Neuron (in vitro differentiated cells): ENCODE measurements around the gene EML1.
"Not testable (repeated sequence)": the region's sequence is repeated elsewhere in the genome, so short reads cannot be mapped to it uniquely, and the experiment has no call there.

Source experiments
- H2AFZ ChIP-seq: one replicate; pipeline ENCODE4 v1.6.1; 2013; ENCODE audit warnings: low read depth, mild to moderate bottlenecking, inconsistent platforms, low read length, moderate library complexity
- H3K27me3 ChIP-seq: one replicate; pipeline ENCODE4 v1.6.1; 2013; ENCODE audit warnings: low read length; ENCODE audit not compliant: insufficient read depth
- H3K36me3 ChIP-seq: one replicate; pipeline ENCODE4 v1.6.1; 2013; ENCODE audit warnings: low read length; ENCODE audit not compliant: insufficient read depth
- H3K4me1 ChIP-seq: one replicate; pipeline ENCODE4 v1.6.1; 2013; ENCODE audit warnings: low read length; ENCODE audit not compliant: insufficient read depth
- H3K4me3 ChIP-seq: 2 replicates; pipeline ENCODE4 v1.5.1; 2013; ENCODE audit warnings: mild to moderate bottlenecking, low read length, moderate library complexity
- H3K9me3 ChIP-seq: one replicate; pipeline ENCODE4 v1.6.1; 2013; ENCODE audit warnings: low read length

The EML1 gene

GRCh38 chr14:99759546-99759925 lies 33.7 kb upstream of the EML1 start:
- H3K9me3 ChIP-seq, result no peaks in the 10 kb centered on the region
- peaks cover 27% of the 10 kb centered on the region for H3K4me1 ChIP-seq
- no peak overlapping the region for H3K4me3 ChIP-seq
- no peaks in the 10 kb centered on the region for H3K36me3 ChIP-seq
- H3K27me3 ChIP-seq, result no peaks in the 10 kb centered on the region
- H2AFZ ChIP-seq, result no peak overlapping the region

GRCh38 chr14:99760817-99761216 lies 32.4 kb upstream of the EML1 start:
- no peaks in the 10 kb centered on the region for H3K9me3 ChIP-seq
- H3K27me3 ChIP-seq, result no peaks in the 10 kb centered on the region
- H3K4me3 ChIP-seq, result no peak overlapping the region
- H3K36me3 ChIP-seq, result no peaks in the 10 kb centered on the region
- peaks cover 27% of the 10 kb centered on the region for H3K4me1 ChIP-seq
- no peak overlapping the region for H2AFZ ChIP-seq

- not testable (repeated sequence) for H3K4me3 ChIP-seq, H3K9me3 ChIP-seq, H2AFZ ChIP-seq, H3K27me3 ChIP-seq, H3K36me3 ChIP-seq
- peaks cover 33% of the 10 kb centered on the region for H3K4me1 ChIP-seq
Observed at GRCh38 chr14:99762911-99763310, 30.3 kb upstream of the EML1 start.

- Histone ChIP-seq H3K4me1 (peaks cover 26% of the 10 kb centered on the region), H2AFZ (no peak overlapping the region), H3K27me3 (peaks cover 2% of the 10 kb centered on the region), H3K36me3 (no peaks in the 10 kb centered on the region), H3K9me3 (no peaks in the 10 kb centered on the region), H3K4me3 (no peak overlapping the region)
Observed at GRCh38 chr14:99763527-99764221, 29.5 kb upstream of the EML1 start.

- Histone ChIP-seq H3K27me3 (peaks cover 2% of the 10 kb centered on the region), H3K36me3 (no peaks in the 10 kb centered on the region)
Observed at GRCh38 chr14:99764222-99764706, 28.9 kb upstream of the EML1 start.

GRCh38 chr14:99768381-99768780 lies 24.8 kb upstream of the EML1 start:
- Histone ChIP-seq H2AFZ (no peak overlapping the region), H3K27me3 (peaks cover 2% of the 10 kb centered on the region), H3K4me1 (peaks cover 14% of the 10 kb centered on the region), H3K36me3 (no peaks in the 10 kb centered on the region), H3K4me3 (no peak overlapping the region), H3K9me3 (no peaks in the 10 kb centered on the region)

More at GRCh38 chr14:99764222-99764706, 28.9 kb upstream of the EML1 start:
- Histone ChIP-seq H3K9me3 (no peaks in the 10 kb centered on the region), H3K4me3 (no peak overlapping the region), H3K4me1 (peaks cover 20% of the 10 kb centered on the region), H2AFZ (no peak overlapping the region)

- peaks cover 2% of the 10 kb centered on the region for H3K27me3 ChIP-seq
Observed at GRCh38 chr14:99769123-99769522, 24.1 kb upstream of the EML1 start.

GRCh38 chr14:99769799-99770198 lies 23.4 kb upstream of the EML1 start:
- peaks cover 2% of the 10 kb centered on the region for H3K27me3 ChIP-seq
- H3K4me3 ChIP-seq, result no peak overlapping the region
- H3K4me1 ChIP-seq, result peaks cover 29% of the 10 kb centered on the region
- H2AFZ ChIP-seq, result no peak overlapping the region
- no peaks in the 10 kb centered on the region for H3K9me3 ChIP-seq
- no peaks in the 10 kb centered on the region for H3K36me3 ChIP-seq

More at GRCh38 chr14:99769123-99769522, 24.1 kb upstream of the EML1 start:
- H2AFZ ChIP-seq, result no peak overlapping the region
- no peaks in the 10 kb centered on the region for H3K36me3 ChIP-seq
- H3K4me1 ChIP-seq, result peaks cover 22% of the 10 kb centered on the region
- no peak overlapping the region for H3K4me3 ChIP-seq
- no peaks in the 10 kb centered on the region for H3K9me3 ChIP-seq

- Histone ChIP-seq H3K4me1 (peaks cover 25% of the 10 kb centered on the region), H3K9me3 (no peaks in the 10 kb centered on the region), H2AFZ (no peak overlapping the region), H3K4me3 (no peak overlapping the region), H3K27me3 (no peaks in the 10 kb centered on the region), H3K36me3 (no peaks in the 10 kb centered on the region)
Observed at GRCh38 chr14:99772371-99773283, 20.6 kb upstream of the EML1 start.

GRCh38 chr14:99773521-99774497 lies 19.4 kb upstream of the EML1 start:
- H3K36me3 ChIP-seq, result no peaks in the 10 kb centered on the region
- peaks cover 25% of the 10 kb centered on the region for H3K4me1 ChIP-seq
- H3K4me3 ChIP-seq, result no peak overlapping the region
- H3K27me3 ChIP-seq, result no peaks in the 10 kb centered on the region
- H2AFZ ChIP-seq, result no peak overlapping the region
- no peaks in the 10 kb centered on the region for H3K9me3 ChIP-seq

- Histone ChIP-seq H2AFZ (no peak overlapping the region), H3K4me3 (no peak overlapping the region), H3K4me1 (peaks cover 25% of the 10 kb centered on the region), H3K9me3 (peaks cover 2% of the 10 kb centered on the region), H3K36me3 (no peaks in the 10 kb centered on the region), H3K27me3 (no peaks in the 10 kb centered on the region)
Observed at GRCh38 chr14:99774556-99775307, 18.5 kb upstream of the EML1 start.

- H3K4me1 ChIP-seq, result peaks cover 25% of the 10 kb centered on the region
- H3K4me3 ChIP-seq, result no peak overlapping the region
- peaks cover 3% of the 10 kb centered on the region for H3K9me3 ChIP-seq
- no peaks in the 10 kb centered on the region for H3K27me3 ChIP-seq
- no peaks in the 10 kb centered on the region for H3K36me3 ChIP-seq
- no peak overlapping the region for H2AFZ ChIP-seq
Observed at GRCh38 chr14:99775351-99775750, 17.9 kb upstream of the EML1 start.
